GM19467 (cell line): ENCODE measurements around the gene EBP.
A peak's percentile ranks its signal among the peaks of the same experiment; 100 is the strongest.
"Not testable (repeated sequence)": the region's sequence is repeated elsewhere in the genome, so short reads cannot be mapped to it uniquely, and the experiment has no call there.

Experiments used
- ATAC-seq: cut with Tn5 transposase; IDR thresholded peaks from one replicate; pipeline ENCODE4 v1.9.1; 2021; ENCODE audit warnings: mild to moderate bottlenecking, moderate library complexity; ENCODE audit not compliant: unreplicated experiment

The EBP gene

GRCh38 chrX:48492293-48492910 lies 29.2 kb upstream of the EBP start:
- ATAC-seq: no peak

GRCh38 chrX:48493890-48494364 lies 27.7 kb upstream of the EBP start:
- ATAC-seq: no peak

GRCh38 chrX:48496660-48497059 lies 24.9 kb upstream of the EBP start:
- no peak for ATAC-seq

- no peak for ATAC-seq
These were observed 23.7 kb upstream of the EBP start for GRCh38 chrX:48497871-48498270.

- no peak for ATAC-seq
These were observed 23.2 kb upstream of the EBP start for GRCh38 chrX:48498374-48498809.

- ATAC-seq: no peak
These were observed 17.3 kb upstream of the EBP start for GRCh38 chrX:48504261-48504660.

GRCh38 chrX:48505481-48505880 lies 16.1 kb upstream of the EBP start:
- no peak for ATAC-seq

- ATAC-seq: no peak
These were observed 14.4 kb upstream of the EBP start for GRCh38 chrX:48507246-48507645.

- ATAC-seq: peak; percentile 51
These were observed 13.0 kb upstream of the EBP start, which contains the start of gene PORCN for GRCh38 chrX:48508400-48509244. Gene PORCN (plus strand): TSS chrX:48508992. CDS start chrX:48509821, 829 bp downstream.

- no peak for ATAC-seq
These were observed 12.4 kb upstream of the EBP start for GRCh38 chrX:48509245-48509590.

GRCh38 chrX:48509619-48510018 lies 12.0 kb upstream of the EBP start:
- no peak for ATAC-seq

GRCh38 chrX:48511560-48511959 lies 10.0 kb upstream of the EBP start:
- no peak for ATAC-seq

GRCh38 chrX:48512371-48512935 lies 9.2 kb upstream of the EBP start:
- no peak for ATAC-seq

- no peak for ATAC-seq
These were observed 7.9 kb upstream of the EBP start for GRCh38 chrX:48513670-48514069.

- no peak for ATAC-seq
These were observed 7.3 kb upstream of the EBP start for GRCh38 chrX:48514126-48514806.

GRCh38 chrX:48514868-48515460 lies 6.6 kb upstream of the EBP start:
- ATAC-seq: no peak

GRCh38 chrX:48515842-48516241 lies 5.8 kb upstream of the EBP start:
- no peak for ATAC-seq

- no peak for ATAC-seq
These were observed 5.3 kb upstream of the EBP start for GRCh38 chrX:48516285-48516684.

- ATAC-seq: no peak
These were observed 4.6 kb upstream of the EBP start for GRCh38 chrX:48516987-48517386.

- ATAC-seq: not testable (repeated sequence)
These were observed 2.1 kb upstream of the EBP start for GRCh38 chrX:48519481-48519880.

GRCh38 chrX:48520455-48520854 lies 1.2 kb upstream of the EBP start:
- ATAC-seq: no peak
